Mesothelial cell of epicardium (in vitro differentiated cells): ENCODE results near the gene ZNF543. TPM values are rescaled to one million over a fixed set of nuclear protein-coding genes. Genes with fewer than 3 reads are reported as not detected.
A peak's percentile ranks its signal among the peaks of the same experiment; 100 is the strongest.

Experiments
- DNase-seq, 2 experiments: peaks; one replicate each; pipeline ENCODE4 v3.0.0; 2021; ENCODE audit warnings: low spot score in 2 of 2; ENCODE audit not compliant: unreplicated experiment in 2 of 2
- H3K27ac Mint-ChIP-seq: 2 replicates; pipeline ENCODE4 v1.8.0; 2021; ENCODE audit warnings: mixed read lengths
- H3K27me3 Mint-ChIP-seq: 2 replicates; pipeline ENCODE4 v1.8.0; 2021; ENCODE audit warnings: low read depth, mixed read lengths
- H3K36me3 Mint-ChIP-seq: 2 replicates; pipeline ENCODE4 v1.8.0; 2021; ENCODE audit warnings: mixed read lengths
- H3K4me1 Mint-ChIP-seq: 2 replicates; pipeline ENCODE4 v1.8.0; 2021; ENCODE audit warnings: mixed read lengths
- H3K4me3 Mint-ChIP-seq: 2 replicates; pipeline ENCODE4 v1.8.0; 2021; ENCODE audit warnings: mild to moderate bottlenecking, moderate library complexity, mixed read lengths
- H3K9me3 Mint-ChIP-seq: 2 replicates; pipeline ENCODE4 v1.8.0; 2021; ENCODE audit warnings: mixed read lengths
- total RNA-seq: library from RNA; stranded (reverse); gene quantifications from 3 replicates; pipeline ENCODE4 v1.2.1, GENCODE V29; 2021
- TF ChIP-seq, protein P1 (sequence below): fragments of 200-600 bp; sonication (generic); IDR thresholded peaks from one replicate; pipeline ENCODE4 v1.5.0; 2021; ENCODE audit warnings: antibody characterized with exemption; ENCODE audit not compliant: unreplicated experiment

The ZNF543 gene
- total RNA-seq, 1 donor from 2014 or later, result 12.1 TPM

- Mint-ChIP-seq H3K9me3 (no peaks in the 10 kb centered on the region), H3K4me1 (peaks cover 27% of the 10 kb centered on the region), H3K27me3 (peaks cover 10% of the 10 kb centered on the region), H3K36me3 (peaks cover 18% of the 10 kb centered on the region), H3K27ac (peak overlapping the region; percentile 99), H3K4me3 (peak overlapping the region; percentile 93)
- DNase-seq, result no peak
- TF ChIP-seq, protein P1, sequence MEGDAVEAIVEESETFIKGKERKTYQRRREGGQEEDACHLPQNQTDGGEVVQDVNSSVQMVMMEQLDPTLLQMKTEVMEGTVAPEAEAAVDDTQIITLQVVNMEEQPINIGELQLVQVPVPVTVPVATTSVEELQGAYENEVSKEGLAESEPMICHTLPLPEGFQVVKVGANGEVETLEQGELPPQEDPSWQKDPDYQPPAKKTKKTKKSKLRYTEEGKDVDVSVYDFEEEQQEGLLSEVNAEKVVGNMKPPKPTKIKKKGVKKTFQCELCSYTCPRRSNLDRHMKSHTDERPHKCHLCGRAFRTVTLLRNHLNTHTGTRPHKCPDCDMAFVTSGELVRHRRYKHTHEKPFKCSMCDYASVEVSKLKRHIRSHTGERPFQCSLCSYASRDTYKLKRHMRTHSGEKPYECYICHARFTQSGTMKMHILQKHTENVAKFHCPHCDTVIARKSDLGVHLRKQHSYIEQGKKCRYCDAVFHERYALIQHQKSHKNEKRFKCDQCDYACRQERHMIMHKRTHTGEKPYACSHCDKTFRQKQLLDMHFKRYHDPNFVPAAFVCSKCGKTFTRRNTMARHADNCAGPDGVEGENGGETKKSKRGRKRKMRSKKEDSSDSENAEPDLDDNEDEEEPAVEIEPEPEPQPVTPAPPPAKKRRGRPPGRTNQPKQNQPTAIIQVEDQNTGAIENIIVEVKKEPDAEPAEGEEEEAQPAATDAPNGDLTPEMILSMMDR, result no peak
Measured at GRCh38 chr19:57321751-57322150, 1.5 kb downstream of the ZNF543 start.

DNA sequence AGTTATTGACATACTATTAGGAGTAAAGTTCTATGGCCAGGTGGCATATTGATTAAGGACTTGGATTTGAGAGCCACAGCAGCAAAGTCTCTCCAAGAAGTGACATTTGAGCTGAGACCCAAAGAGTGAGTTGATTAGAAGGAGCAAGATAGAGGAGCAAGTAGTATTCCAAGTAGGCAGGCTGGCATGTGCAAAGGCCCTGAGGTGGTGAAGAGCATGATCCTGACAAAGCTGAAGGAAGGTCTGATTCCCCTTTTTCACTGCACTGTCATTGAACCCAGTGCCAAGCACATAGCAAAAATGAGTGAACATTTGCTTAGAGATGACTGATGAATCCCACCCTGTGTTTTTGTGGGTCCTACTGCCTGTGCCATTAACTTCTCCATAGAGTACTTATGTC, 4.7 kb downstream of the ZNF543 start:
- Mint-ChIP-seq H3K36me3 (peaks cover 46% of the 10 kb centered on the region), H3K9me3 (peaks cover 16% of the 10 kb centered on the region)
- TF ChIP-seq, protein P1, result no peak

DNA sequence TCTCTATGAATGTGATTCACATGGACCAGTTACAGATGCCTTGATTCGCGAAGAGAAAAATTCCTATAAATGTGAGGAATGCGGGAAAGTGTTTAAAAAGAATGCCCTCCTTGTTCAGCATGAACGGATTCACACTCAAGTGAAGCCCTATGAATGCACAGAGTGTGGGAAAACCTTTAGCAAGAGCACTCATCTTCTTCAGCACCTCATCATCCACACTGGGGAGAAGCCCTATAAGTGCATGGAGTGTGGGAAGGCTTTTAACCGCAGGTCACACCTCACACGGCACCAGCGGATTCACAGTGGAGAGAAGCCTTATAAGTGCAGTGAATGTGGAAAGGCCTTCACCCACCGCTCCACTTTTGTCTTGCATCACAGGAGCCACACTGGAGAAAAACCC, 7.7 kb downstream of the ZNF543 start:
- no peak for DNase-seq
- Mint-ChIP-seq H3K27me3 (no peaks in the 10 kb centered on the region), H3K27ac (no peak overlapping the region), H3K4me1 (no peaks in the 10 kb centered on the region), H3K36me3 (peaks cover 54% of the 10 kb centered on the region), H3K4me3 (no peak overlapping the region), H3K9me3 (peaks cover 16% of the 10 kb centered on the region)
- TF ChIP-seq, protein P1, result no peak

More for the DNA sequence above, 4.7 kb downstream of the ZNF543 start:
- H3K4me3 Mint-ChIP-seq, result no peak overlapping the region
- H3K27ac Mint-ChIP-seq, result no peak overlapping the region
- H3K4me1 Mint-ChIP-seq, result peaks cover 23% of the 10 kb centered on the region
- no peak for DNase-seq
- no peaks in the 10 kb centered on the region for H3K27me3 Mint-ChIP-seq

GRCh38 chr19:57334191-57334590, 13.9 kb downstream of the ZNF543 start:
- DNase-seq, result no peak
- TF ChIP-seq, protein P1, result no peak
- peak overlapping the region; percentile 96 for H3K27ac Mint-ChIP-seq
- H3K4me1 Mint-ChIP-seq, result peaks cover 12% of the 10 kb centered on the region
- H3K9me3 Mint-ChIP-seq, result peaks cover under 1% of the 10 kb centered on the region
- H3K4me3 Mint-ChIP-seq, result peak overlapping the region; percentile 27
- H3K36me3 Mint-ChIP-seq, result peaks cover 17% of the 10 kb centered on the region
- no peaks in the 10 kb centered on the region for H3K27me3 Mint-ChIP-seq

DNA sequence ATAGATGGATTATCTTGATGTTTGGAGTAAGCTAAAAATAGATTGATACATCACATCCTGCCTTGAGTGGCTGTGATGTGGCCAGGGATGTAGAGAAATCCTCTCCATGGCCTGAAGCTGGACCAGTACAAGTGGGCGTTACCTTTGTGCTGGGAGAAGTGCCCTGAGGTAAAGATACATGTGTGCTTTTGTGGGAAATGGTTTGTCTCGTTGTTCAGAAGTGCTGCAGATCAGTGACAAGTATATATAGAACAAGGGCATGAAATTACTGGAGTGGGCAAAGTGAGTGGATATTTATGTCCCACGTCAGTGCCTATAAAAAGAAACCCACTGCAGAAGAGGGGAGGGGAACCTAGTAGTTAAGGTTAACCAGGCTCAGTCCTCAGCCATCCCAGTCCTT, 18.6 kb downstream of the ZNF543 start:
- Mint-ChIP-seq H3K9me3 (no peaks in the 10 kb centered on the region), H3K4me3 (no peak overlapping the region), H3K27me3 (peaks cover 8% of the 10 kb centered on the region), H3K4me1 (peaks cover 10% of the 10 kb centered on the region), H3K36me3 (peaks cover 1% of the 10 kb centered on the region), H3K27ac (no peak overlapping the region)
- TF ChIP-seq, protein P1, result no peak
- DNase-seq, result no peak

DNA sequence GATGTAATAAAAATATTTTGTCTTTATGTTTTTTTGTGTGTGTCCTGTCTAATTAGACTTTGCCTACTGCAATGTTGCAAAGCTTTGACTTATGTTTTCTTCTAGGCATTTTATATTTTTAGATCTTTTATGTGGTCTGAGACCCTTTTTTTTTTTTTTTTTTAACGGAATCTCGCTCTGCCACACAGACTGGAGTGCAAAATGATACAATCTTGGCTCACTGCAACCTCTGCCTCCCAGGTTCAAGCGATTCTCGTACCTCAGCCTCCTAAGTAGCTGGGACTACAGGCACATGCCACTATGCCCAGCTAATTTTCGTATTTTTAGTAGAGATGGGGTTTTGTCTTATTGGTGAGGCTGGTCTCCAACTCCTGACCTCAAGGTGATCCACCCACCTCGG, 22.3 kb downstream of the ZNF543 start:
- Mint-ChIP-seq H3K4me3 (no peak overlapping the region), H3K27me3 (peaks cover 26% of the 10 kb centered on the region), H3K27ac (no peak overlapping the region), H3K4me1 (no peaks in the 10 kb centered on the region), H3K36me3 (no peaks in the 10 kb centered on the region), H3K9me3 (no peaks in the 10 kb centered on the region)
- TF ChIP-seq, protein P1, result no peak
- no peak for DNase-seq
